Fibroblast of lung (primary cell): ENCODE data around the gene SLIT3. TPM values are rescaled to one million over a fixed set of nuclear protein-coding genes. Genes with fewer than 3 reads are reported as not detected.

Source experiments
- DNase-seq, 2 donors: peaks; one replicate each; pipeline versions ENCODE4 v3.0.0 to v3.0.0-alpha.2; 2010; ENCODE audit warnings: low read depth in 2 of 2
- H2AFZ ChIP-seq: 2 replicates; pipeline ENCODE4 v1.5.1; 2012; ENCODE audit warnings: low read length, control low read depth, inconsistent platforms
- H3K27ac ChIP-seq: 2 replicates; pipeline ENCODE4 v1.5.1; 2011; ENCODE audit warnings: low read length, control low read depth; ENCODE audit not compliant: insufficient read depth
- H3K27me3 ChIP-seq: 2 replicates; pipeline ENCODE4 v1.5.1; 2011; ENCODE audit warnings: mild to moderate bottlenecking, low read length; ENCODE audit not compliant: control insufficient read depth, insufficient read depth
- H3K36me3 ChIP-seq: 2 replicates; pipeline ENCODE4 v1.5.1; 2011; ENCODE audit warnings: low read length; ENCODE audit not compliant: control insufficient read depth, insufficient read depth
- H3K4me1 ChIP-seq: 2 replicates; pipeline ENCODE4 v1.5.1; 2011; ENCODE audit warnings: low read length; ENCODE audit not compliant: control insufficient read depth, insufficient read depth; ENCODE audit errors: extremely low read depth
- H3K4me2 ChIP-seq: 2 replicates; pipeline ENCODE4 v1.5.1; 2011; ENCODE audit warnings: low read length, control low read depth; ENCODE audit not compliant: insufficient read depth; ENCODE audit errors: extremely low read depth
- H3K4me3 ChIP-seq, 4 experiments: fragments of 200-600 bp in 1 of 4; sonication (generic) in 1 of 4; replicated peaks in 1 of 4; 2 replicates each; pipeline ENCODE4 v1.5.1; 2011 to 2016; ENCODE audit warnings: low read length in 4 of 4, low read depth in 3 of 4, mild to moderate bottlenecking in 3 of 4, control low read depth in 2 of 4, inconsistent platforms in 1 of 4, mixed read lengths in 1 of 4; ENCODE audit not compliant: insufficient read depth in 1 of 4; ENCODE audit errors: control extremely low read depth in 1 of 4
- H3K79me2 ChIP-seq: 2 replicates; pipeline ENCODE4 v1.5.1; 2012; ENCODE audit warnings: mild to moderate bottlenecking, low read length, inconsistent platforms; ENCODE audit not compliant: control insufficient read depth, insufficient read depth
- H3K9ac ChIP-seq: 2 replicates; pipeline ENCODE4 v1.5.1; 2011; ENCODE audit warnings: mild to moderate bottlenecking, low read length, control low read depth; ENCODE audit not compliant: insufficient read depth
- H3K9me3 ChIP-seq: 2 replicates; pipeline ENCODE4 v1.5.1; 2012; ENCODE audit warnings: low read depth, low read length; ENCODE audit not compliant: control insufficient read depth, insufficient read depth
- H4K20me1 ChIP-seq: 2 replicates; pipeline ENCODE4 v1.5.1; 2011; ENCODE audit warnings: low read length; ENCODE audit not compliant: control insufficient read depth, insufficient read depth; ENCODE audit errors: extremely low read depth
- CTCF ChIP-seq, 2 donors: IDR thresholded peaks in 1 of 2; conservative IDR thresholded peaks in 1 of 2; 1 replicate in 1 of 2; 2 replicates in 1 of 2; pipeline ENCODE4 v1.5.1; 2011 to 2012; ENCODE audit warnings: low read length in 2 of 2, control low read depth in 1 of 2, inconsistent platforms in 1 of 2, low read depth in 1 of 2, mild to moderate bottlenecking in 1 of 2
- EZH2 ChIP-seq: IDR thresholded peaks from 2 replicates; pipeline ENCODE4 v1.5.1; 2012; ENCODE audit warnings: low read length, control low read depth, mild to moderate bottlenecking; ENCODE audit errors: missing control alignments
- polyA plus RNA-seq, 2 donors: library from polyadenylated mRNA; depleted of rRNA in 1 of 2; stranded (reverse) in 1 of 2; unstranded in 1 of 2; fragments of >200 nt; gene quantifications; 2 replicates each; pipeline ENCODE4 v1.2.1, GENCODE V29; 2011 to 2012; ENCODE audit warnings: missing spikeins in 1 of 2
- total RNA-seq: library from RNA; depleted of rRNA; stranded (reverse); fragments of >200 nt; gene quantifications from 2 replicates; pipeline ENCODE4 v1.2.1, GENCODE V29; 2014

SLIT3 gene
- total and polyA plus RNA-seq, 2 donors (not counting 1 experiment from before 2014, with no cell fraction given) = 1.6 to 4.6 TPM

- Histone ChIP-seq H3K27ac (no peak overlapping the region), H3K79me2 (no peaks in the 10 kb centered on the region), H3K27me3 (peaks cover 2% of the 10 kb centered on the region), H2AFZ (no peak overlapping the region), H3K9ac (no peak overlapping the region), H3K36me3 (no peaks in the 10 kb centered on the region), H3K4me2 (no peak overlapping the region), H3K4me1 (no peaks in the 10 kb centered on the region), H3K9me3 (no peaks in the 10 kb centered on the region), H3K4me3 (no peak overlapping the region), H4K20me1 (no peaks in the 10 kb centered on the region)
- DNase-seq = no peak
- no peak for TF ChIP-seq CTCF (conservative IDR thresholded peaks at IDR 0.05 in 1 of 2, IDR thresholded peaks at IDR 0.05 in 1 of 2; ENCODE audit: low read depth in 1 of 2, low read length in 2 of 2)
- TF ChIP-seq EZH2 = no peak
Measured at GRCh38 chr5:168991311-168991710, 309.6 kb downstream of the SLIT3 start.

GRCh38 chr5:168990679-168991078 lies 310.3 kb downstream of the SLIT3 start:
- no peak overlapping the region for H2AFZ ChIP-seq
- no peaks in the 10 kb centered on the region for H3K4me1 ChIP-seq
- no peak overlapping the region for H3K9ac ChIP-seq
- H3K4me2 ChIP-seq = no peak overlapping the region
- H3K27me3 ChIP-seq = peaks cover 2% of the 10 kb centered on the region
- no peaks in the 10 kb centered on the region for H3K9me3 ChIP-seq
- H3K4me3 ChIP-seq = no peak overlapping the region
- H3K79me2 ChIP-seq = no peaks in the 10 kb centered on the region
- H3K27ac ChIP-seq = no peak overlapping the region
- DNase-seq = no peak
- no peaks in the 10 kb centered on the region for H4K20me1 ChIP-seq
- no peaks in the 10 kb centered on the region for H3K36me3 ChIP-seq
- TF ChIP-seq EZH2 (no peak), CTCF (conservative IDR thresholded peaks at IDR 0.05 in 1 of 2, IDR thresholded peaks at IDR 0.05 in 1 of 2; ENCODE audit: low read depth in 1 of 2, low read length in 2 of 2) (no peak)

DNA sequence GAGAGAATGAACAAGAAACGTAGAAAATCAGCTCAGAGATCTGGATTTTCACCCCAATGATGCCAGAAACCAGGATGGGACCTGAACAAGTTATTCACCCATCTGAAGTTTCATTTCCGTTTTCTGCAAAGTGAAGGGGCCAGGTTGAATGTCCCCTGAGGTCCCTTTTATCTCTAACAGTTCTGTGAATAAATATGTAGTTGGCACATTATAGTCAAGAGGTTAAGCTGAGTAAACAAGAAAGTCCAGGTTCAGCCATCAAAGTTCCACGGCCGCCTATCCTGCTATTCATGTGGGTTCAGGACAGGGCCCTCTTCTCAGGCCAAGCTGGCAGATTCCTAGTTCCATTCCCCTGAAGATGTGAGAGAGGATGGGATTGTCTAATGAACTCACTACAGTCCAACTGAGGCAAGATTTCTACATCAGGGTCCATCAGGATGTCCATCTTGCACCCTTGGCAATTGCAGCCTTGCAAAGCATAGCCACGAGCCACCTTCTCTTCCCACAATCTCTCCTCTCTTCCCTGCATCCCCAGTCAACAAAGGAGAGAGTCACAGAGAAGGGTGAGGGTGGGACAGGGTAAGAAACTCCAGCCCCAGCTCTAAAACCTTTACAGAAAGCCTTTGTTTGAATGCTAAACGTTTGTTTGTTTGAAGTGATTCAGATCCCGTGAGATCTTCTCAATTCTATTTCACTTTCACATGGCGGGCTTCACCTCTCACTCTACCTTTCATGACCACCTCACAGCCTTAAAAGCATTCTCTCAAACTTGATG lies 311.0 kb downstream of the SLIT3 start:
- no peak for DNase-seq
- no peaks in the 10 kb centered on the region for H3K4me1 ChIP-seq
- no peaks in the 10 kb centered on the region for H3K79me2 ChIP-seq
- H3K27me3 ChIP-seq = peaks cover 2% of the 10 kb centered on the region
- H3K27ac ChIP-seq = no peak overlapping the region
- no peaks in the 10 kb centered on the region for H3K9me3 ChIP-seq
- H3K36me3 ChIP-seq = no peaks in the 10 kb centered on the region
- H3K9ac ChIP-seq = no peak overlapping the region
- H2AFZ ChIP-seq = no peak overlapping the region
- no peak overlapping the region for H3K4me2 ChIP-seq
- no peak for TF ChIP-seq CTCF (conservative IDR thresholded peaks at IDR 0.05 in 1 of 2, IDR thresholded peaks at IDR 0.05 in 1 of 2; ENCODE audit: low read depth in 1 of 2, low read length in 2 of 2)
- no peak for TF ChIP-seq EZH2
- no peak overlapping the region for H3K4me3 ChIP-seq
- no peaks in the 10 kb centered on the region for H4K20me1 ChIP-seq
